Measurements from ENCODE around the gene PDE4D.

- TF ChIP-seq, protein P1, sequence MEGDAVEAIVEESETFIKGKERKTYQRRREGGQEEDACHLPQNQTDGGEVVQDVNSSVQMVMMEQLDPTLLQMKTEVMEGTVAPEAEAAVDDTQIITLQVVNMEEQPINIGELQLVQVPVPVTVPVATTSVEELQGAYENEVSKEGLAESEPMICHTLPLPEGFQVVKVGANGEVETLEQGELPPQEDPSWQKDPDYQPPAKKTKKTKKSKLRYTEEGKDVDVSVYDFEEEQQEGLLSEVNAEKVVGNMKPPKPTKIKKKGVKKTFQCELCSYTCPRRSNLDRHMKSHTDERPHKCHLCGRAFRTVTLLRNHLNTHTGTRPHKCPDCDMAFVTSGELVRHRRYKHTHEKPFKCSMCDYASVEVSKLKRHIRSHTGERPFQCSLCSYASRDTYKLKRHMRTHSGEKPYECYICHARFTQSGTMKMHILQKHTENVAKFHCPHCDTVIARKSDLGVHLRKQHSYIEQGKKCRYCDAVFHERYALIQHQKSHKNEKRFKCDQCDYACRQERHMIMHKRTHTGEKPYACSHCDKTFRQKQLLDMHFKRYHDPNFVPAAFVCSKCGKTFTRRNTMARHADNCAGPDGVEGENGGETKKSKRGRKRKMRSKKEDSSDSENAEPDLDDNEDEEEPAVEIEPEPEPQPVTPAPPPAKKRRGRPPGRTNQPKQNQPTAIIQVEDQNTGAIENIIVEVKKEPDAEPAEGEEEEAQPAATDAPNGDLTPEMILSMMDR (conservative IDR thresholded peaks at IDR 0.05; ENCODE audit: low read depth, low read length): no peak
- TF ChIP-seq EZH2 (IDR thresholded peaks at IDR 0.05; ENCODE audit: low read length, unreplicated experiment): no peak
These were observed 29.7 kb downstream of the PDE4D start for GRCh38 chr5:59863777-59864176.
